Caco-2 (cell line): ENCODE measurements around the gene OAS1. TPM values are rescaled to one million over a fixed set of nuclear protein-coding genes. Genes with fewer than 3 reads are reported as not detected.

Experiments used
- Bru-seq: library from RNA; stranded (reverse); fragments of 400-500 nt; gene quantifications from one replicate; lab custom pipeline; 2021; lab: Mats Ljungman, UMichigan
- BruChase-seq, 2 experiments: library from RNA; stranded (reverse); fragments of 400-500 nt; gene quantifications; one replicate each; lab custom pipeline; 2021; lab: Mats Ljungman, UMichigan
- BruUV-seq: library from RNA; stranded (reverse); fragments of 400-500 nt; replicated peaks from 2 replicates; lab custom pipeline; 2021; lab: Mats Ljungman, UMichigan
- CTCF ChIA-PET: fragments of 300-600 bp; sonication (Branson Sonifier 250); formaldehyde crosslinking; loops from one replicate; lab custom pipeline; 2022; ENCODE audit warnings: antibody characterized with exemption; lab: Charles Lee
- POLR2A ChIA-PET: fragments of 300-600 bp; sonication (Branson Sonifier 250); formaldehyde crosslinking; loops from one replicate; lab custom pipeline; 2022; ENCODE audit warnings: antibody characterized with exemption; lab: Charles Lee
- DNase-seq, 2 experiments: peaks; one replicate each; pipeline versions ENCODE4 v3.0.0 to v3.0.0-alpha.2; 2020 to 2022
- H3K27me3 ChIP-seq: replicated peaks from 2 replicates; pipeline ENCODE4 v1.6.0; 2011; ENCODE audit warnings: low read length; ENCODE audit not compliant: control insufficient read depth, insufficient read depth
- H3K36me3 ChIP-seq: 2 replicates; pipeline ENCODE4 v1.5.1; 2011; ENCODE audit warnings: low read length; ENCODE audit not compliant: control insufficient read depth, insufficient read depth
- H3K4me1 ChIP-seq: fragments of 250-450 bp; sonication (Bioruptor Pico); 2 replicates; pipeline ENCODE4 v1.5.1; 2020; ENCODE audit warnings: mild to moderate bottlenecking
- H3K4me3 ChIP-seq: 2 replicates; pipeline ENCODE4 v1.5.1; 2011; ENCODE audit warnings: low read depth, mild to moderate bottlenecking, control low read depth, low read length
- H3K9me3 ChIP-seq: fragments of 250-450 bp; sonication (Bioruptor Pico); 2 replicates; pipeline ENCODE4 v1.5.1; 2020; ENCODE audit warnings: mild to moderate bottlenecking, moderate library complexity
- H3K27ac Mint-ChIP-seq: one replicate; pipeline ENCODE4 v1.8.0; 2022; ENCODE audit warnings: mixed read lengths; ENCODE audit not compliant: unreplicated experiment
- H3K27me3 Mint-ChIP-seq: one replicate; pipeline ENCODE4 v1.8.0; 2022; ENCODE audit warnings: mixed read lengths; ENCODE audit not compliant: insufficient read depth, unreplicated experiment
- H3K36me3 Mint-ChIP-seq: one replicate; pipeline ENCODE4 v1.8.0; 2022; ENCODE audit warnings: mild to moderate bottlenecking, mixed read lengths; ENCODE audit not compliant: insufficient read depth, unreplicated experiment
- H3K4me1 Mint-ChIP-seq: one replicate; pipeline ENCODE4 v1.8.0; 2022; ENCODE audit warnings: low read depth, mixed read lengths; ENCODE audit not compliant: unreplicated experiment
- H3K4me3 Mint-ChIP-seq: one replicate; pipeline ENCODE4 v1.8.0; 2022; ENCODE audit warnings: mild to moderate bottlenecking, moderate library complexity, mixed read lengths; ENCODE audit not compliant: unreplicated experiment
- H3K9me3 Mint-ChIP-seq: one replicate; pipeline ENCODE4 v1.8.0; 2022; ENCODE audit warnings: mixed read lengths; ENCODE audit not compliant: unreplicated experiment
- CTCF ChIP-seq, 2 experiments: fragments of 200-600 bp in 1 of 2; IDR thresholded peaks; 1 replicate in 1 of 2; 2 replicates in 1 of 2; pipeline versions ENCODE4 v1.5.1 to v1.8.0; 2011 to 2022; ENCODE audit warnings: antibody characterized with exemption in 1 of 2, control low read depth in 1 of 2, inconsistent platforms in 1 of 2, low read depth in 1 of 2, low read length in 1 of 2, mild to moderate bottlenecking in 1 of 2, moderate library complexity in 1 of 2; ENCODE audit not compliant: insufficient read depth in 1 of 2, severe bottlenecking in 1 of 2, unreplicated experiment in 1 of 2
- intact Hi-C: fragments of 100-400 bp; cut with micrococcal nuclease; formaldehyde crosslinking; loops from one replicate; pipeline ENCODE4 v1.10.0; 2022; ENCODE audit not compliant: unreplicated experiment
- long read RNA-seq: library from polyadenylated mRNA; stranded (forward); transcript quantifications from one replicate; pipeline ENCODE4 v2.0.0, GENCODE V29; 2022
- total RNA-seq: library from RNA; stranded (reverse); gene quantifications from 2 replicates; pipeline ENCODE4 v1.2.3, GENCODE V29; 2022

OAS1 gene
- total RNA-seq: 13.9 and 14.2 TPM in 2 replicates
- Bru-seq, nascent RNA: percentile 57 among the genes with signal in this experiment
- percentile 50 among the genes with signal in this experiment for BruChase-seq, experiment 1, labeled RNA remaining after a 2-hour chase
- BruChase-seq, experiment 2, labeled RNA remaining after a 6-hour chase: percentile 55 among the genes with signal in this experiment
- long read RNA-seq, transcript OAS1-201 (6 exons, 1,816 nt): major isoform, 46 of 57 reads
- long read RNA-seq, partial matches to known transcripts: 0 of 57 reads
- long read RNA-seq, other reads (novel, unspliced or antisense): 8 of 57 reads

- Histone ChIP-seq H3K27me3 (no peaks in the 10 kb centered on the region), H3K4me3 (peak within 1 kb of the TSS; percentile 29), H3K4me1 (peaks cover 11% of the 10 kb centered on the region), H3K9me3 (no peaks in the 10 kb centered on the region), H3K36me3 (no peaks in the 10 kb centered on the region)
- ChIA-PET POLR2A (interaction anchor here (0.6 kb wide), 1 partner anchor 31 kb away, joined by 4 read pairs; the partner anchor contains the start of gene OAS3), CTCF (interaction anchor here (0.6 to 1.0 kb wide), 2 partner anchors 86 to 95 kb away, joined by 4 to 5 read pairs; no protein-coding TSS in a partner anchor)
- intact Hi-C loops: no loop called here
- Mint-ChIP-seq H3K4me1 (no peaks in the 10 kb centered on the region), H3K27me3 (peaks cover 2% of the 10 kb centered on the region), H3K4me3 (peak within 1 kb of the TSS; percentile 69), H3K9me3 (no peaks in the 10 kb centered on the region), H3K27ac (peak within 1 kb of the TSS; percentile 24), H3K36me3 (no peaks in the 10 kb centered on the region)
- no peak for TF ChIP-seq CTCF (IDR thresholded peaks at IDR 0.05; ENCODE audit: insufficient read depth in 1 of 2, low read depth in 1 of 2, low read length in 1 of 2, severe bottlenecking in 1 of 2, unreplicated experiment in 1 of 2)
- BruUV-seq: TSS peak; percentile 82
- peak; percentile 61 to 71 for DNase-seq
Observed at GRCh38 chr12:112906712-112907414, at the start of gene OAS1. Gene OAS1, plus strand, starts transcription at chr12:112906962. Its CDS starts 78 bp downstream, at chr12:112907040.

- H3K9me3 Mint-ChIP-seq: no peaks in the 10 kb centered on the region
- no peaks in the 10 kb centered on the region for H3K9me3 ChIP-seq
- TF ChIP-seq CTCF (IDR thresholded peaks at IDR 0.05; ENCODE audit: insufficient read depth in 1 of 2, low read depth in 1 of 2, low read length in 1 of 2, severe bottlenecking in 1 of 2, unreplicated experiment in 1 of 2): no peak
- H3K36me3 ChIP-seq: no peaks in the 10 kb centered on the region
- no peaks in the 10 kb centered on the region for H3K36me3 Mint-ChIP-seq
- ChIA-PET POLR2A (no interaction called here), CTCF (no interaction called here)
- no peak overlapping the region for H3K27ac Mint-ChIP-seq
- DNase-seq: no peak
- no TSS peak for BruUV-seq
- H3K4me1 Mint-ChIP-seq: no peaks in the 10 kb centered on the region
- no peak overlapping the region for H3K4me3 ChIP-seq
- no peaks in the 10 kb centered on the region for H3K27me3 ChIP-seq
- no peaks in the 10 kb centered on the region for H3K4me1 ChIP-seq
- intact Hi-C loops: no loop called here
- no peak overlapping the region for H3K4me3 Mint-ChIP-seq
- H3K27me3 Mint-ChIP-seq: peaks cover 13% of the 10 kb centered on the region
Observed at GRCh38 chr12:112859291-112859690, 47.5 kb upstream of the OAS1 start.

- Mint-ChIP-seq H3K27me3 (peaks cover 22% of the 10 kb centered on the region), H3K4me1 (no peaks in the 10 kb centered on the region), H3K4me3 (no peak overlapping the region), H3K9me3 (no peaks in the 10 kb centered on the region), H3K27ac (no peak overlapping the region), H3K36me3 (no peaks in the 10 kb centered on the region)
- intact Hi-C loops: no loop called here
- POLR2A ChIA-PET: no interaction called here
- Histone ChIP-seq H3K27me3 (no peaks in the 10 kb centered on the region), H3K9me3 (no peaks in the 10 kb centered on the region), H3K4me3 (no peak overlapping the region), H3K4me1 (no peaks in the 10 kb centered on the region), H3K36me3 (no peaks in the 10 kb centered on the region)
- no TSS peak for BruUV-seq
- no peak for DNase-seq
- CTCF ChIA-PET: no interaction called here
- no peak for TF ChIP-seq CTCF (IDR thresholded peaks at IDR 0.05; ENCODE audit: insufficient read depth in 1 of 2, low read depth in 1 of 2, low read length in 1 of 2, severe bottlenecking in 1 of 2, unreplicated experiment in 1 of 2)
Observed at GRCh38 chr12:112860181-112860580, 46.6 kb upstream of the OAS1 start.
